DND-41 (cell line): Measurements from ENCODE around the gene PFDN2.
"Not testable (repeated sequence)": the region's sequence is repeated elsewhere in the genome, so short reads cannot be mapped to it uniquely, and the experiment has no call there.

ENCODE experiments used
- ATAC-seq: fragments of 200-7000 bp; cut with Tn5 transposase; 3 replicates; pipeline ENCODE4 v1.9.1; 2021; ENCODE audit warnings: low read depth; ENCODE audit not compliant: insufficient read depth
- DNase-seq: peaks from one replicate; pipeline ENCODE4 v3.0.0-alpha.2; 2020
- H2AFZ ChIP-seq: 2 replicates; pipeline ENCODE4 v1.6.0; 2012; ENCODE audit warnings: low read depth, low read length
- H3K27ac ChIP-seq: 2 replicates; pipeline ENCODE4 v1.5.1; 2012; ENCODE audit warnings: low read length, inconsistent platforms
- H3K27me3 ChIP-seq: fragments of 200-600 bp; sonication (generic); 2 replicates; pipeline ENCODE4 v1.6.0; 2012; ENCODE audit warnings: low read length, mild to moderate bottlenecking, inconsistent platforms; ENCODE audit not compliant: insufficient read depth, poor library complexity
- H3K36me3 ChIP-seq: 2 replicates; pipeline ENCODE4 v1.5.1; 2012; ENCODE audit warnings: low read length, inconsistent platforms; ENCODE audit not compliant: insufficient read depth
- H3K4me1 ChIP-seq: 2 replicates; pipeline ENCODE4 v1.5.1; 2012; ENCODE audit warnings: mild to moderate bottlenecking, low read length; ENCODE audit not compliant: insufficient read depth
- H3K4me2 ChIP-seq: 2 replicates; pipeline ENCODE4 v1.6.0; 2012; ENCODE audit warnings: mild to moderate bottlenecking, moderate library complexity, low read length, inconsistent platforms; ENCODE audit not compliant: insufficient read depth
- H3K4me3 ChIP-seq, 2 experiments: fragments of 200-600 bp in 1 of 2; shearing (Covaris generic) in 1 of 2; 2 replicates each; pipeline ENCODE4 v1.5.1; 2012 to 2016; ENCODE audit warnings: inconsistent platforms in 2 of 2, low read length in 2 of 2, mild to moderate bottlenecking in 2 of 2, low read depth in 1 of 2, moderate library complexity in 1 of 2
- H3K79me2 ChIP-seq: 2 replicates; pipeline ENCODE4 v1.6.0; 2012; ENCODE audit warnings: low read length, inconsistent platforms; ENCODE audit not compliant: insufficient read depth
- H3K9ac ChIP-seq: 2 replicates; pipeline ENCODE4 v1.6.0; 2012; ENCODE audit warnings: low read depth, mild to moderate bottlenecking, inconsistent platforms, low read length, moderate library complexity
- H3K9me3 ChIP-seq: 2 replicates; pipeline ENCODE4 v1.5.1; 2012; ENCODE audit warnings: low read length, moderate library complexity, mild to moderate bottlenecking, inconsistent platforms; ENCODE audit not compliant: insufficient read depth, severe bottlenecking
- H4K20me1 ChIP-seq: 2 replicates; pipeline ENCODE4 v1.6.0; 2012; ENCODE audit warnings: low read length; ENCODE audit not compliant: insufficient read depth
- EZH2 ChIP-seq: IDR thresholded peaks from 3 replicates; pipeline ENCODE4 v1.6.1; 2012; ENCODE audit warnings: borderline replicate concordance, low read depth, mild to moderate bottlenecking, moderate library complexity, low read length, inconsistent platforms; ENCODE audit not compliant: severe bottlenecking
- TF ChIP-seq, protein P1 (sequence below): IDR thresholded peaks from 2 replicates; pipeline ENCODE4 v1.5.1; 2012; ENCODE audit warnings: borderline replicate concordance, low read length, moderate library complexity, mild to moderate bottlenecking; ENCODE audit not compliant: poor library complexity, severe bottlenecking; ENCODE audit errors: extremely low read depth

PFDN2 gene

DNA sequence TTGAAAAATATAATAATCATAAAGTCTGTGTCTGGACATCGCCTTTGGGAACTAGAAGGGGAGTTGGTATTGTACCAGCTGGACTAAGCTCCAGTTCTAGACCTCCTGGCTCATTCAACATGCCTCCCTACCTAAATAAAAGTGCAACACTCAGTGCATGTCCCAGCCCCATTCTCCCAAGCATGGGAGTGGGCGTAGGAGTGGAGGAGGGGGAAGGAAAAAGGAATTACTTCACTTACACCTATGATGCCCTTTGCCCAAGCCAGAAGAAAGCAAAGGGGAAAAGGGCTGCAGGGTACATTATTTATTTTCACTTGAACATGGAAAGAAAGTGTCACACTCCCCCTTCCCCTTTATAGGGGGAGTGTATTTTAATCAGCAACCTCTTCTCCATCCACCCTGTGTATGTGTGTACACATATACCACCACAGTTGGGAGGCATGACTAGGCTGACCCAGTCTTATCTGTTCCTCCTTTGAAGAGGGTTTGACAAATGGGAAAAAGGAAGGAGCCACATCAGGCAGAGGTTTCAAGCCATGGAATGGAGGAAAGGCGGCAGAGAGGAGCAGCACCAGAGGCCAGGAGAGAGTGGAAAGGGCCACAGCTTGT, 3.3 kb upstream of the PFDN2 start:
- peaks cover 62% of the 10 kb centered on the region for H3K36me3 ChIP-seq

DNA sequence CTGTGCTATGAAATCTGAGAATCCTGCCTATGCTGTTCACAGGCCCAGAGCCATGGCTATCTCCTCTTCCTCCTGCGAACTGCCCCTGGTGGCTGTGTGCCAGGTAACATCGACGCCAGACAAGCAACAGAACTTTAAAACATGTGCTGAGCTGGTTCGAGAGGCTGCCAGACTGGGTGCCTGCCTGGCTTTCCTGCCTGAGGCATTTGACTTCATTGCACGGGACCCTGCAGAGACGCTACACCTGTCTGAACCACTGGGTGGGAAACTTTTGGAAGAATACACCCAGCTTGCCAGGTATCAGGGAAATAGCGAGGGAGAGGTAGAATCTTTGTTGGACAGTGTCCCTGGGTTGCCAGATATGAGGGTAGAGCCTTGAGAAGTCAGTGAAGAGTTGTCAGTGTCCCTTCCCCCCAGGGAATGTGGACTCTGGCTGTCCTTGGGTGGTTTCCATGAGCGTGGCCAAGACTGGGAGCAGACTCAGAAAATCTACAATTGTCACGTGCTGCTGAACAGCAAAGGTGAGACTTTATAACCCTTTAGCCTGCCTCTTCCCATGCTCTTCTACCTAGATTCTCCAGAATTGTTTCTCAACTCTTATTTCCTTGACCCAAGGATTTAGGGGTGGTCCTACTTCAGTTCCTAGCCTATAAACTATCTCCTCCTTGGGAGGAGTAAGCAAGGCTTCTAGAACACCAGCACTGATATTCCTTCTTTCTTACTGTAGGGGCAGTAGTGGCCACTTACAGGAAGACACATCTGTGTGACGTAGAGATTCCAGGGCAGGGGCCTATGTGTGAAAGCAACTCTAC, 1.5 kb upstream of the PFDN2 start:
- Histone ChIP-seq H4K20me1 (peaks cover 30% of the 10 kb centered on the region), H3K4me1 (peaks cover 52% of the 10 kb centered on the region), H3K9me3 (no peaks in the 10 kb centered on the region), H3K4me2 (peak overlapping the region; percentile 75), H3K79me2 (peaks cover 60% of the 10 kb centered on the region), H3K9ac (peak overlapping the region; percentile 76; the same call in 1 of the 2 replicates), H3K4me3 (peak overlapping the region in 1 of 2 experiments; percentile 87; a peak in 2 of 4 replicates), H3K27ac (peak overlapping the region; percentile 83; the same call in 1 of the 2 replicates), H3K27me3 (no peaks in the 10 kb centered on the region), H3K36me3 (peaks cover 63% of the 10 kb centered on the region), H2AFZ (no peak overlapping the region)
- TF ChIP-seq, protein P1, sequence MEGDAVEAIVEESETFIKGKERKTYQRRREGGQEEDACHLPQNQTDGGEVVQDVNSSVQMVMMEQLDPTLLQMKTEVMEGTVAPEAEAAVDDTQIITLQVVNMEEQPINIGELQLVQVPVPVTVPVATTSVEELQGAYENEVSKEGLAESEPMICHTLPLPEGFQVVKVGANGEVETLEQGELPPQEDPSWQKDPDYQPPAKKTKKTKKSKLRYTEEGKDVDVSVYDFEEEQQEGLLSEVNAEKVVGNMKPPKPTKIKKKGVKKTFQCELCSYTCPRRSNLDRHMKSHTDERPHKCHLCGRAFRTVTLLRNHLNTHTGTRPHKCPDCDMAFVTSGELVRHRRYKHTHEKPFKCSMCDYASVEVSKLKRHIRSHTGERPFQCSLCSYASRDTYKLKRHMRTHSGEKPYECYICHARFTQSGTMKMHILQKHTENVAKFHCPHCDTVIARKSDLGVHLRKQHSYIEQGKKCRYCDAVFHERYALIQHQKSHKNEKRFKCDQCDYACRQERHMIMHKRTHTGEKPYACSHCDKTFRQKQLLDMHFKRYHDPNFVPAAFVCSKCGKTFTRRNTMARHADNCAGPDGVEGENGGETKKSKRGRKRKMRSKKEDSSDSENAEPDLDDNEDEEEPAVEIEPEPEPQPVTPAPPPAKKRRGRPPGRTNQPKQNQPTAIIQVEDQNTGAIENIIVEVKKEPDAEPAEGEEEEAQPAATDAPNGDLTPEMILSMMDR: peak; percentile 52
- TF ChIP-seq EZH2: no peak
- DNase-seq (peak; percentile 30), ATAC-seq (peak; percentile 50)

More for the DNA sequence above, 3.3 kb upstream of the PFDN2 start:
- H3K4me1 ChIP-seq: peaks cover 34% of the 10 kb centered on the region
- no peak overlapping the region for H3K4me3 ChIP-seq
- H3K27me3 ChIP-seq: no peaks in the 10 kb centered on the region
- TF ChIP-seq, protein P1: no peak
- TF ChIP-seq EZH2: no peak
- H2AFZ ChIP-seq: no peak overlapping the region
- DNase-seq (no peak), ATAC-seq (no peak)
- no peak overlapping the region for H3K9ac ChIP-seq
- H4K20me1 ChIP-seq: peaks cover 18% of the 10 kb centered on the region
- H3K79me2 ChIP-seq: peaks cover 58% of the 10 kb centered on the region
- no peaks in the 10 kb centered on the region for H3K9me3 ChIP-seq
- no peak overlapping the region for H3K27ac ChIP-seq
- H3K4me2 ChIP-seq: no peak overlapping the region

DNA sequence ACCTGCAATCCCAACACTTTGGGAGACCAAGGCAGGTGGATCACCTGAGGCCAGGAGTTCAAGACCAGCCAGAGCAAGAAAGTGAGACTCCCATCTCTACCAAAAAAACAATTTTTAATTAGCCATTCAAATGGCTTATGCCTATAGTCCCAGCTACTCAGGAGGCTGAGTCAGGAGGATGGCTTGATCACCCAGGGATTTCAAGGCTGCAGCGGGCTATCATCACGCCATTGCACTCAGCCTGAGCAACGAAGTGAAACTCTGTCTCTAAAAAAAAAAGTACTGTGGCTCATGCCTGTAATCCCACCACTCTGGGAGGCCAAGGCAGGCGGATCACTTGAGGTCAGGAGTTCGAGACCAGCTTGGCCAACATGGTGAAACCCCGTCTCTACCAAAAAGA, 1.9 kb downstream of the PFDN2 start:
- H3K27ac ChIP-seq: not testable (repeated sequence)
- H3K4me1 ChIP-seq: peaks cover 64% of the 10 kb centered on the region

More for the DNA sequence above, 1.9 kb downstream of the PFDN2 start:
- peaks cover 88% of the 10 kb centered on the region for H3K79me2 ChIP-seq
- DNase-seq, H3K9me3 ChIP-seq, ATAC-seq, H3K27me3 ChIP-seq, H2AFZ ChIP-seq, H3K9ac ChIP-seq: not testable (repeated sequence)
- peak overlapping the region; percentile 75 for H3K4me2 ChIP-seq
- H3K36me3 ChIP-seq: peaks cover 43% of the 10 kb centered on the region
- H4K20me1 ChIP-seq: peaks cover 43% of the 10 kb centered on the region; the same call in 1 of the 2 replicates
- H3K4me3 ChIP-seq: peak overlapping the region in 1 of 2 experiments; percentile 87; a peak in 1 of 4 replicates
